Measurements from ENCODE around the gene CLEC17A.
"Not testable (repeated sequence)": the region's sequence is repeated elsewhere in the genome, so short reads cannot be mapped to it uniquely, and the experiment has no call there.

Gene CLEC17A

GRCh38 chr19:14556662-14557188 is 26.2 kb upstream of the CLEC17A start:
- peak; percentile 80 for DNase-seq
- in situ Hi-C loops (cut with MboI; ENCODE audit: low pct_unique_long_range_greater_than_20kb, low sequenced_read_pairs): no loop called here

- no peak for DNase-seq
- in situ Hi-C loops (cut with MboI; ENCODE audit: low pct_unique_long_range_greater_than_20kb, low sequenced_read_pairs): no loop called here
Measured at GRCh38 chr19:14558370-14559066, 24.4 kb upstream of the CLEC17A start.

- in situ Hi-C loops (cut with MboI; ENCODE audit: low pct_unique_long_range_greater_than_20kb, low sequenced_read_pairs): no loop called here
- no peak for DNase-seq
Measured at GRCh38 chr19:14559916-14560775, 22.7 kb upstream of the CLEC17A start.

GRCh38 chr19:14560776-14561108 is 22.1 kb upstream of the CLEC17A start:
- in situ Hi-C loops (cut with MboI; ENCODE audit: low pct_unique_long_range_greater_than_20kb, low sequenced_read_pairs): no loop called here
- DNase-seq: no peak

- DNase-seq: no peak
- in situ Hi-C loops (cut with MboI; ENCODE audit: low pct_unique_long_range_greater_than_20kb, low sequenced_read_pairs): no loop called here
Measured at GRCh38 chr19:14561249-14561648, 21.6 kb upstream of the CLEC17A start.

GRCh38 chr19:14561847-14562351 is 21.0 kb upstream of the CLEC17A start:
- in situ Hi-C loops (cut with MboI; ENCODE audit: low pct_unique_long_range_greater_than_20kb, low sequenced_read_pairs): no loop called here
- no peak for DNase-seq

- in situ Hi-C loops (cut with MboI; ENCODE audit: low pct_unique_long_range_greater_than_20kb, low sequenced_read_pairs): no loop called here
- DNase-seq: no peak
Measured at GRCh38 chr19:14562660-14563589, 20.0 kb upstream of the CLEC17A start.

GRCh38 chr19:14563590-14563926 is 19.3 kb upstream of the CLEC17A start:
- in situ Hi-C loops (cut with MboI; ENCODE audit: low pct_unique_long_range_greater_than_20kb, low sequenced_read_pairs): no loop called here
- no peak for DNase-seq

GRCh38 chr19:14563989-14564651 is 18.8 kb upstream of the CLEC17A start:
- in situ Hi-C loops (cut with MboI; ENCODE audit: low pct_unique_long_range_greater_than_20kb, low sequenced_read_pairs): no loop called here
- DNase-seq: no peak

- in situ Hi-C loops (cut with MboI; ENCODE audit: low pct_unique_long_range_greater_than_20kb, low sequenced_read_pairs): not testable (repeated sequence)
Measured at GRCh38 chr19:14564652-14565297, 18.1 kb upstream of the CLEC17A start.

GRCh38 chr19:14565298-14565679 is 17.6 kb upstream of the CLEC17A start:
- in situ Hi-C loops (cut with MboI; ENCODE audit: low pct_unique_long_range_greater_than_20kb, low sequenced_read_pairs): no loop called here
- no peak for DNase-seq

More at GRCh38 chr19:14564652-14565297, 18.1 kb upstream of the CLEC17A start:
- not testable (repeated sequence) for DNase-seq

GRCh38 chr19:14565765-14566711 is 16.8 kb upstream of the CLEC17A start:
- DNase-seq: no peak
- in situ Hi-C loops (cut with MboI; ENCODE audit: low pct_unique_long_range_greater_than_20kb, low sequenced_read_pairs): no loop called here

- in situ Hi-C loops (cut with MboI; ENCODE audit: low pct_unique_long_range_greater_than_20kb, low sequenced_read_pairs): no loop called here
- no peak for DNase-seq
Measured at GRCh38 chr19:14566712-14567077, 16.2 kb upstream of the CLEC17A start.

GRCh38 chr19:14567079-14567478 is 15.8 kb upstream of the CLEC17A start:
- in situ Hi-C loops (cut with MboI; ENCODE audit: low pct_unique_long_range_greater_than_20kb, low sequenced_read_pairs): no loop called here
- no peak for DNase-seq

- DNase-seq: no peak
- in situ Hi-C loops (cut with MboI; ENCODE audit: low pct_unique_long_range_greater_than_20kb, low sequenced_read_pairs): loop anchor here (10.0 kb wide), 1 partner anchor 114 kb away; no protein-coding TSS in a partner anchor
Measured at GRCh38 chr19:14570864-14571527, 11.9 kb upstream of the CLEC17A start.

- in situ Hi-C loops (cut with MboI; ENCODE audit: low pct_unique_long_range_greater_than_20kb, low sequenced_read_pairs): loop anchor here (10.0 kb wide), 1 partner anchor 113 kb away; no protein-coding TSS in a partner anchor
- DNase-seq: peak; percentile 92
Measured at GRCh38 chr19:14571695-14572490, 11.0 kb upstream of the CLEC17A start, which contains the start of gene NDUFB7. NDUFB7 (minus strand) TSS chr19:14572066; CDS start chr19:14572000, 66 bp downstream.
